ENCODE data around the gene SH3RF3.

SH3RF3 gene

DNA sequence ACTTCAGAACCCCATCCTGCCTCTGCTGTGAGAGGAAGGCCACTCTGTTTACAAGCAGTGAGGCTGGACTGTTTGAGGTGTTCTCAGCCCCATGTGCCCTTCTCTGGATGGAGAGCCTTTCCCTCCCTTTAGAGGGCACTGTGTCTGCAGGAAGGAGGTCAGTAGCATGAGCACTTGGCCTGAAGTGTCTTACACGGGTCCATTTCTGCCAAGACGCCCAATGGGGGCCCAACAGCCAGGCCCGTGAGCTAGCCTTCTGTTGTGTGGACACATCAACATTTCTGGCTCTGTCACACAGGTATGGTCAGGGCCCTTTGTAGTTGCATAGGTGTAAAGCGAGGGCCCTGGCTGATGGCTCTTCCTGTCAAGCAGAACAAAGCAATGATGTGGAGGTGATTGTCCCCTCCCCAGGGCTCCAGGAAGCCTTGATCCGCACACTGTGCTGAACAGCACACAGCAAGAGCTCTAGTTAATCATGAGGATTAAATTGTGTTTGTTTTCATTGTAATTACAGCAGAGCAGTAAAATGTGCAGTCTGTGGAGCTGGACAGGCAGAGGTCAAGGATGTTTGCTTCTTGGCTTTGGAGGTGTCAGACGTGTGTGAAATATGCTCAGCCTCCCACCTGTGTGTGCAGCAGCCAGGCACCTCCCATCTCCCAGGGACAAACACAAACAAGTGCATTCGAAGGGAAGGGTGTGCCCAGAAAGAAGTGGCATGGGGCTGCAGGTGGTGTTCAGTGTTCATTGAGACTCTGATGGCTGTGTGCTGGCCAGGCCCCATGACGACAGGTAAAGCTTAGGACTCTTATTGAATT is 132.1 kb downstream of the SH3RF3 start:
- DNase-seq (ENCODE audit: low read depth in 2 of 2) = no peak

DNA sequence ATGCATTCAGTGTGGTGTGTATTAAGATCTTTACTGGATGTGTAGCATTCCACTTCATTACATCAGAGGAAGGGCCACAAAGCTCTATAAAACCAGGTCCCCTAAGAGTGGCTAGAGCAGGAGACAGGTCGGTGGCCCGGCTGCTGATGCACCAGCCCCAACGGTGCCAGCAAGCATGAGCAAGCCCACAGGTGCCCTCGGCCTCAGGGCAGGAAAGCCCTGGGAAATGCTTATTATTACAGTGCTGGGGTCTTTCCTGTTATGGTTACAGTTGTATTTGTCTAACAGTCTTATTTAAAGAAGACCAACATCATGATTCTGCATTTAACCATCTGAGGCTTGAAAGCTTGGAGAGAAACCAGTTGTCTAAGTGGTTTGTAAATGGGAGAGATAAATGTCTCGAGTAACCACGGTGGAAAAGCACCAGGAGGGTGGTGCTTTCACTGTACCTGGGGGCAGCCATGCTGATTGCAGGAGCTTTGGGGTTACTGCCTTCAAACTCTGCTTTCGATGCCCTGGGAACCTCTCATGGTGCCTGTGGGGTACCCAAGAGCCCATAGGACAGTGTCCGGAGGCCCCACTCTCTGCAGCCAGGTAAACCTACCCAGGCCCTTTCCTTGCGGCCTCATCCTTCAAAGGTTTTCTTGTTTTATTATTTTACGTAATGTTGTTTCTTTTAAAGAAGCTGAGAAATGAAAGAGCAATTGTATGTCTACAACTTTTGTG is 133.1 kb downstream of the SH3RF3 start:
- no peak for DNase-seq (ENCODE audit: low read depth in 2 of 2)

DNA sequence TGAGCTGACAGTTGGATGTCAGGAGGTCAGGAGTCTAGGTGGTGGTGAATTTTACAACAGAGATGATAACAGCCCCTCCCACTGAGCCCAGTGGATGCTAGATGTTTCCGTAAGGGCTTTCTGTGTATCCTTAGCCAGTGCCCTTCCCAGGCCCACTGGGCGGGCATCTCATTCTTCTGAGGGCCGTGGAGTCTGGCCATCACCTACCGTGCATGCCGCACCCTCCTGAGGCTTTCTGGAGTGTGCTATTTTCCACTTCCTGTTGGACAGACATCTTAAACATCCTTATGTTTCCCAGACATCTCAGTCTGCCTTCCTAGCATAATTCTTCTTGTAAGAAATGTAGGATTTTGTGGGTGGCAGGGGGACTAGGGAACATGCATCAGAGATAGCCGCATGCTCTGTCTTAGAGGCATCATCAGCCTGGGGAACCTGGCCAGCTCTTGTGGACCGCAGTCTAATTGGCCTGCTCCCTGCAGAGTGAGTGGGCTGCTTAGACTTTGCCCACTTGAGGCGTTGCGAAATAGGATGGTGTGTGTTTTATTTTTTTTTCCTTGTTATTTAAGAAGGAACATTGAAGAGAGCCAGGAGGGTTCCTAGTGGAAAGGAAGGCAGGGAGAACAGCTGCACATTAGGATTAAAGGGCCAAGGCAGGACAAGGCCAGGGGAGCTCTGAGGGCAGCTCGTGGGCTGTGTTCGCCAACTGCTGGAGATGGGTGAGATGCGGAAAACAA is 135.8 kb downstream of the SH3RF3 start:
- no peak for DNase-seq (ENCODE audit: low read depth in 2 of 2)

DNA sequence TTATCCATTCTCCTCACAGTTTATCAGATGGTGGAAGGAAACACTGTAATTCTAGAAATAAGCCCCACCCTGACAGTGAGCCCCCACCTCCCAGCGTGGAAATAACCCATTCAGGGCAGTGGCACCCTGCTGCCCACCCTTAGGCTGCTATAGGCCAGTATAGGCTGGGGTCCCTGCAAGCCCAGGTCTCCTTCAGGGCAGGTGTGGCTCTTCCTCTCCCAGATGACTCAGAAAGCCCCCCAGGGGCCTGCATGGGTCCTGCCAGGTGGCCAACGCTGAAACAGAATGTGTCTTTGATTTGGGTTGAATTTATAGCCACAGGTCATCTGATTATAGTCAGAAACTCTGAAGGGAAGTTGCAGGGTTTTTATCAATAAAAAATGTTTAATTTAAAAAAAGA is 136.4 kb downstream of the SH3RF3 start:
- no peak for DNase-seq (ENCODE audit: low read depth in 2 of 2)

DNA sequence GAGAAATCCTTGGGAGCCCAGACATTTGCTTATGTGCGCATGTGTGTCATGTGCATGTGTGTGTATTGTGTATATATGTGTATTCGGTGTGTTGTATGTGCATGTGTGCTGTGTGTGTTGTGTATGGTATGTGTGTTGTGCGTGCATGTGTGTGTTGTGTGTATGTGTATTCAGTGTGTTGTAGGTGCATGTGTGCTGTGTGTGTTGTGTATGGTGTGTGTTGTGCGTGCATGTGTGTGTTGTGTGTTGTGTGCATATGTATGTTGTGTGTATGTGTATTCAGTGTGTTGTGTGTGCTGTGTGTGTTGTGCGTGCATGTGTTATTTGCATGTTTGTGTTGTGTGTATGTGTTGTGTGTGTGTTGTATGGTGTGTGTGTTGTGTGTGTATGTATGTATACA is 136.9 kb downstream of the SH3RF3 start:
- no peak for DNase-seq (ENCODE audit: low read depth in 2 of 2)

DNA sequence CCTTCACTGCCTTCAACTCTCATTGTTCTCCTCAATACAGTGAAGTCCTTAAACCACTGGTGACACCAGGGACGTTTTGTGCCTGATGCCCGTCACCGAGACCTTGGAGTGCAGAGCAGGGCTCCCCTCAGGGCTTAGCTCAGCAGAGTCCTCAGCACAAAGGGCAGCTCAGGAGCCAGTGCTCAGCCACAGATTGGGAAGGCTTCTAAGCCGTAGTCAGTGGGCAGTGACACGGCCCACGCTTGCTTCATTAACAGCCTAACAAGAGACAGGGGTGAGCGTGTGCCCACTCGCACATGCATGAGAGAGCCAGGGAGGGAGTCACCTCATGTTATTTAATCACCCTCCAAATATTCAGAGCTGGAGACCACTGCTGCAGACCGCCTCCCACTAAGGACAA is 137.5 kb downstream of the SH3RF3 start:
- no peak for DNase-seq (ENCODE audit: low read depth in 2 of 2)

DNA sequence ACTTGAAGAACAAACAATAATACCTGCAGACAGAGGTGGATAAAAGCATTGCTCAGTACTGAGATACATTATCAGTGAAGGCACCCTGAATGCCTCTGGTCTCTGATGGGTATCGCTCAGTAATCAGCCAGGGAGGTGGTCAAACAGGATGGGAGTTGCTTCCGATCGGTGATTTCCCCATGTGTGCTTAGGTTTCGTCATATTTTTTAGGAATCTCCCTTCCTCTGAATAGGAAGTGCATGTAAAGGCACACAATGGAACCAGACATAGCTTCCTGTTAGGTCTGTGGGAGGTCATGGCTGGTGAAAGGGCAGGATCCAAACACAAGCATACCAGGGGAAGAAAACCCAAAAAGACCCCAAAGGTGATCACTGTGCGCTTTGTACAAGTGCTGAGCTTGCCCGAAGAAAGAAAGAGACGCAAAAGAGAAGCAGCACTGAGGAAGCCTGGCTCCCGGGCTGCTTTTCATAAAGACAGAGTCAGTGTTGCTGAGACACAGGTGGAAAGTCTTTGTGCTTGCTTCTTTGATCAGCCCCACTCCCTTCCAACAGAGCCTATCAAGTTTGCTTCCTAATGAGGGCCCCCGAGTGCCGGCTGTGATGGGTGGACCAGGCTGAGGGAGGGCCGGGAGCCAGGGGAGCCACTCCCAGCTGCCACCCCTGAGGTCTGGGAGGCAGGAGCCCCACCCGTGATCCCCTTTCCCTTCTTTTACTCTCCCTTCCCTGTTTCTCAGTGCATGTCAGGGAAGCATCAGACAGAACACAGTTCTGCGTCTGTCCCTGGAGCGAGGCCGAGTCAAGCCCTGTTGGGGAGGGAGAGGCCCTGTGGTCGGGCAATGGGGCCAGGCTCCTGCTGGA is 138.2 kb downstream of the SH3RF3 start:
- no peak for DNase-seq (ENCODE audit: low read depth in 2 of 2)

DNA sequence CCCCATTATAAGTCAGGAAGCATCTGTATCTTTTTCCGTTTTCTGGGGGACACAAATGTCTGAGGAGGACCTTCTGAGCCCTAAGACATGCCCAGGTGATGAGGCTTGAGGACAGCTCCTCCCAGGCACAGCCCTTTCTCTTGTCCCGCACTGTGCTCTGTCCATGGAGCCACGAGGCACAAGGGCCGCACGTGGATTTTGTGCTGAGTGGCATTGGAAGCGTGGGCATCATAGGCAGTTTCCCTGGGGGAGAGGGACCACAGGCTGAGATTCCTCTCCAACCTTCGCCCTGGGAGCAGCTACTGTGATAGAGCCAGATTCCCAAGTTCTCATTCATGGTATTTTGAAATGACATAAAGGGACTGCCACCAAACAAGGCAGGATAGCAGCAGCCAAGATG is 139.9 kb downstream of the SH3RF3 start:
- no peak for DNase-seq (ENCODE audit: low read depth in 2 of 2)

DNA sequence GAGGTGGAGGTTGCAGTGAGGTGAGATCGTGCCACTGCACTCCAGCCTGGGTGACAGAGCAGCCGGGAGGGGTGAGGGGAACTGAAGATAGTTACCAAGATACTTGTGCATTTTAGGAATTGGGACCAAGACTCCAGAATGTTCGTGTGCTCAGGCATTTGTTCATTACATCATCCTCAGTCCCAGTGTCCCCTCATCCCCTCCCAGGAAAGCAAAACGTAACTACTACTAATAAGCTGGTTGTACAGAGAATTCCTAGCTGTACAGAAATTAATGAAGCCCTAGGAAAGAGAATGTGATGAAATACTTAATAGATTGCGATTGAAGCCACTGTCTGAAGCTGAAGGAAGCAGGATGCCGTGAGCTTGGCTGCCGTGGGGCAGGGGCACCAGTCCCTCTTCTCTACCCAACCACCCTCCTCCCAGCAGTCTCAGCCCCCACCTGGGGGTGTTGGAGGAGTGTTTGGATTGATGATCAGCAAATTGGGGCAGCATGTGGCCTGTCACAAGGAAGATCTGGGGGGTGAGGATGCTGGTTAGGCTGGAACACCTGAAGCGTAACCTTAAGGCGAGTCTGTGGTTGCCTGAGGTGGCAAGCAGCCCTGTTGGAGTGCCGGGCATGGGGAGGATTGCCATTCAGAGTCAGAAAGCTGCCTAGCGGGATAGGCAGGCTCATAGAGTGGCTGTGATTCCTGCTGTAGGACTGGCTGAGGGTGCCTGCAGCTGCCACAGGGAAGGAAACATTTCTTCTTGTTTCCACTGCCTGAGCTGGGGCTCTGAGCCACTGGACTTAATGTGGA is 140.9 kb downstream of the SH3RF3 start:
- no peak for DNase-seq (ENCODE audit: low read depth in 2 of 2)

DNA sequence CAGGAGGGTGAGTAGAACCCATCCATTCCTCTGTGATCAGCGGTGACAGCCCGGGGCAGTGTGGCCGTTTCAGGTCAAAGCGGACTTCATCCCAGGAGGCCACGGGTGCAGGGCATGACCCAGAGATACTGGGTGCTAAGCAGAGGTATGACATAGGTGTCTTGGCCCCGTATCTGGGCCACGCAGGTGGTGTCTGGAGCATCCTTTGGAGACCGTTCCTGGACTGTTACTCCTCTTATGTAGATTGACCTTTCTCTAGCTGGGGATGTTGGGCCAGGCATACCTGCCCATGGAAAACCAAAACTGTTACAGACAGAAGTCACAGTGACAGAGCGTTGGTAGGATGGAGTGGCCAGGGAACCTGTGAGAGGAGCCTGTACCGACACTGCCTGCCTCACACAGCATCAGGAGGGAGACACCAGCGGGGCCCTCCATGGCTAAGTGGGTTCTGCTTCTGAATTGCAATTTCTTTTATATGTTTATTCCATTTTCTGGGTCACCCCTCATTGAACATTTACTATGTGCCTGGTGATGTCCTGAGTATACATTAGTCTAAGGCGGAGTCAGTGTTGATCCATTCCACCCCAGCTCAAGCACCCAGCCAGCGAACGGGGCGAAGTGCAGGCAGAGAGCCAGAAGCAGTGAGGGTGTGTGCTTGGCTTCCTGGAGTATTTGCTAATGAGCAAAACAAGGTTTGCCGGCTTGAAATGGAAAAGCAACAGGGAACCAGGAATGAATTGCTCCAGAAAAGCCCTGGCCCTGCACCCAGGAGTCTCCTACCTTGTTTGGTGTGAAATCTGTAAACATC is 141.7 kb downstream of the SH3RF3 start:
- no peak for DNase-seq (ENCODE audit: low read depth in 2 of 2)

DNA sequence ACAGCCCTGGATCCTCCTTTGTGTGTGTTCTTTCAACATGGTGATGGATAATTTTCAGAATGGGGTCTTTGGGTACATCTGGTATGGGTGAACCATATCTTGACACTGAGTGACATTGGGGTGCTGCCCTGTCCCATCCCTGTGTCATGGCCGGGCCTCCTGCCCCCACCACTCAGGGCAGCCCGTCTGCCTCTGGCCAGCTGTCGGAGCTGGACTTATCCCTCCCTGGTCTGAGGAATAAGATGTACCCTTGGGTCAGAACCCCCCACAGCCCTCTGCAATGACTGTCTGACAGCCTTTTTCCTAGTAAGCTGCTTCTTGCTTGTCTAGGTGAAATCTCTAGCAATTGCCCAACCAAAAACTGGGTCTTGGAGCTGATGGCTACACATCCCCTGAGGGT is 142.9 kb downstream of the SH3RF3 start:
- no peak for DNase-seq (ENCODE audit: low read depth in 2 of 2)

DNA sequence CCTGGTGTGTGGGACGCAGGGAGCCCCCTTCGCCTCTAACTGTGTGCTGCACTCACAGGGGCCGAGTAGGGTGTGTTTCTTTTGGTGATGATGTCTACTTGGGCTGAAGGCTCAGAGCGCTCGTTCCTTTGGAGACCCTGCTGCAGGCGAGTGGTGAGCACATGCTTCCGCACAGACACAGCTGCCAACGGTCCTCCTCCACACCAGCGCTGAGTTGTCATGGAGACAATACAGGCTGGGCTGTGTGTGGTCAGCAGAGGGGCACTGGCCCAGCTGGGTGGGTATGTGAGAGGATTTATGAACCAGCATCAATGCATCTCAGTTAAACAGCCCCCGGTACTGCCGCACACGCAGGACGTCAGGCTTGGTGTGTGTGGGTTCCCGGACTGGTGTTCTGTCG is 143.5 kb downstream of the SH3RF3 start:
- no peak for DNase-seq (ENCODE audit: low read depth in 2 of 2)

DNA sequence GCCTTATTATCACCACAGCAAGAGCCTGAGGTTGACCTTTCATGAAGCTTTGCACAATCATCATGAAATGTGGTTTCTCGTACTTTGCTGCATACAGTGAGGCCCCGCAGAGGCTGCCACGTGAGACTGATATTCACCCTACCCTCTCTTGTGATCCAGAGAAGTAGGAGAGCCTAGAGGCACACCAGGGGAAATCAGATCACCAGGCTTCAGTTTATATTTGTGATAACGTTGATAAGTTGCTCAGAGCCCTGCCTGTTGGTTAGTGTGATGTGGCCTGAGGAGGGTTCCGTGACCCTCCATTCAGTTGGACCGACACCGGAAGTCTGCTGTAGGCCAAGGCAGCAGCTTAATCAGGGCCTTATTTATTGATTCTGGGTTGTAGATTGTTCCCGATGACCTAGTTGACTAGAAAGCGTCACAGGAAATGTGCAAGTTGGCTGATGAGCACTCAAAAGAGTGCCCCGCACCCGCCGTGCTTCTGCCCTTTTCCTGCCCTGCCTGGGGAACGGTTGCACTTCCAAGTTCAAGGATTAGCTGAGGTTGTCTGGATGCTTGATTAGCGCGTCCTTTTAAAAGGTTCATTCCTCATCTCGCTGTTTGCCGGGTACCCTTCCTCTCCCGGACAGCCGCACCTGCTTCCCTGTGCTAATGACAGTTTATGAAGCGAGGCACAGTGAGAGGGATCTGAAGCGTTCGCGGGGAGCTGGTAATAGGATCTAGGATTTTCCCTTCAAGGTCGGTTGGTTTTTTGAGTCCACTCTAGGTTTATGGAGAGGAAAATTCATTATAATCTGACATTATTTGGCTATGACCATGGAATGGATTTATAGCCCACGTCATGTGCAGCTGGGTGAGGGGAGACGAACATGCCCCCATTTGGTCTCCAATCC is 146.4 kb downstream of the SH3RF3 start:
- DNase-seq (ENCODE audit: low read depth in 2 of 2) = no peak

DNA sequence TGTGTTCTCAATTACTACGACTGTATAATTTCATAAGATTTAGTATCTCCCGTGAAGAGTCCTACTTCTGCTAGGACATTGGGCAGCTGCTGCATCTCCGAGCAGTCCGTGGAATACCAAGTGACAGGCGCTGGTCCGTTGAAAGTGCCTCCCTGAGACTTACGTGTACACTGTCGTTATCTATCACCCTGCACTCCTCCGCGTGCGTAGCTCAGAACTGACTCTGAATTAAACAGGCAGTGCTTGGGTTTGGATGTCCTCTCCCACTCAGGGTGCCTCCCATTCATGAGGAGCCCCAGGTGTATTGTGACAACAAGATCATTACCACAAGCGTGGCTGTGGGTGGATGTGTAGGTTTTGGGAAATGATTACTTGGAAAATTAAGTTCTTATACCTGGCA is 148.4 kb downstream of the SH3RF3 start:
- DNase-seq (ENCODE audit: low read depth in 2 of 2) = no peak

DNA sequence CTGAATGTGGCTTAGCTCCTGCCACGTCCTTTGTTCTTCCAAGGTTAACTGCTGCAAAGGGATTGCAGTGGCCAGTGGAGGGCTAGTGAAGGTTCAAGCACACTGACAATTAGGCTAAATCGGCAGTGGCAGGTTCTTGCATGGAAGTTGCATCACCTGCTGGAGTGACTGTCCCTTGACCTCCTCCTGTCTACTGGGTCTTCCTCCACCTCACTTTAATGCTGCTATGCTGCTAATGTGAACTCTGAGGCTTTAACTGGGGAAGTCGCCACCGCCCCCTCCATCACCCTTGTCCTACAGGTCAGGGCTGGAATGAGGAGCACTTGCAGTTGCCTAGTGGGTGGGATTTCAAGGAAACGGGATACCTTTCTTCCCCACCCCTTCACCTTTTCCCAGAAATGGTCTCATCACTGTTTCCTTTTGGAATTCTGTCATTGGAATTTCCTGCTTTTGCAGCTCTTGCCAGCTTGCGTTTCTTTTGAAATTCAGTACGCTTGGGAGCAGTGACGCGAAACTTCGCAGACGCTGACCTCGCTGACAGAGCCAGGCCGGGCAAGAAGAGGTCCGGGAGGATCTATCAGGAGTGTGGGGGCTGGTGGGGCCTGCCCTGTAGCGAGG is 150.3 kb downstream of the SH3RF3 start:
- no peak for DNase-seq (ENCODE audit: low read depth in 2 of 2)

DNA sequence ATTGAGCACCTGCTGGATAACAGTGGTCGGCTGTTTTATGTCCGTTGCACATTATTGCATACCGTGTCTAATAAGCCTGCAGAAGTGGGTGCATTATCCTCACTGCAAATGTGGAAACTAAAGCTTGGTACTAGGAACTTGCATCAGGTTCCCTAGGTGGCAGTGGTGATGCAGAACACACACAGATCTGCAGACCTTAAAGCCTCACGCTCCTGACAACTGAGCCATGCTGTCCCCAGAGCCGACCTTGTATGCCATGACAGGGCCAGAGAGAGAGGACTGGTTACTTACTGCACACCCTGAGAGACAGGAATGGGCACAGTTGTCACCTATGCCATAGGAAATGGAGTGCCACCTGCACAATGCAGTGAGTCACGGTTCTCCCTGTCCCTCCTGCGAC is 151.8 kb downstream of the SH3RF3 start:
- no peak for DNase-seq (ENCODE audit: low read depth in 2 of 2)

DNA sequence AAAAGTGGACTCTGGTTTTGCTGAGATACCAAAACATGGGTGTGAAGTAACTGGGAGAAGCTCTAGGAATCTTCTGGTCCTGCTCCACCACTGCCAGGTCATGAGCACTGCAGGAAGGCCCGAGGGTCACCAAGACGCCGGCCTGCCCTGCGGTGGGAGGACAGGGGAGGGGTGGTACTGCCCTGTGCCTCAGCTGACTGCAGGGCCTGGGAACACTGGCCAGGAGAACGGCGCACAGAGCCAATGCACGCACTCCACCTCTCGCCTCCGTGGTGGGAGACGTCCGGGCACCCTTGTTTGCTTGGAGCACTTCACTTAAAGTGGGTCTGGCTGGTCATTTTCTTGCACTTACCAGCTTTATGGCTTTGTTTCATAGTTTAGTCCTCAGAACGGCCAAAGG is 153.4 kb downstream of the SH3RF3 start:
- DNase-seq (ENCODE audit: low read depth in 2 of 2) = no peak

DNA sequence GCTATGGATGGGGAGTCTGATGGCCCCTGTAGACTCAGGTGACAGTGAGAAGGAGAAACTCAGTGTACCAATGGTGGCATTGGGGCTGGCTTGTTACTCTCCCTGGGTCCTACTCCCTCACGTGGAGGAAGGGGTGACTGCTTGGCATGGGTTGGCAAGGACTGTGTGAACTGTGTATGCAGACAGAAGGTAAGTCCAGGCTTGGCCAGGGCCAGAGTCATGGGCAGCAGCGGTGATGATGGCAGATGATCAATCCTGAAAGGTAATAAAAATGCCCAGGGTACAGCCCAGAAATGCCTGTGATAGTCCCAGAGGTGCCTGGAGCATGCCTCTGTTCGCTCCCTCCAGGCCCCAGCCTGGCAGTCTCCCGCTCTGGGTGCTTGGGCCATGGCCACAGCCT is 153.9 kb downstream of the SH3RF3 start:
- DNase-seq (ENCODE audit: low read depth in 2 of 2) = no peak

DNA sequence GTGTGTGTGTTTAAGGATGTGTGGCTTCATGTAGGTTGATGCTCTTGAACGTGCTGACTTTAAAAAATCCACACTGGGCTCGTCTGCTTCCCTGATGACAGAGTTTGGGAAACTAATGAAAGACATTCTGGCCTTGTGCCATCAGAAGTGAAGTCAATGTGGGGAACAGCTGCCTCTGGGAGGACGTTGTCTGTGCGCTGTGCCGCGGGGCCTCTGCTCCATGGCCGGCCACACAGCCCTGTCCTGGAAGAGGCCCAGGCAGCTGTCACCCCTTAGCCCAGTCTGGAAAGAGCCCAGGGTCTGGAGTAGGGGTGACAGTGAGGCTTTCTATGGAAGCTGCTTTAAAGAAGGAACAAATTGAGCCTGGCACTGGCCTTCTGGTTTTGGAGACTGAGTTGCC is 155.8 kb downstream of the SH3RF3 start:
- DNase-seq (ENCODE audit: low read depth in 2 of 2) = no peak

Data from stimulated activated CD8-positive, alpha-beta memory T cell treated with anti-CD3 and anti-CD28 coated beads, Interleukin-2, amount 100 ng/mL, for 1 hour (primary cell).